ENCODE results near the gene FHL1. TPM values are rescaled to one million over a fixed set of nuclear protein-coding genes. Genes with fewer than 3 reads are reported as not detected.
"Not testable (repeated sequence)": the region's sequence is repeated elsewhere in the genome, so short reads cannot be mapped to it uniquely, and the experiment has no call there.

The FHL1 gene
- total RNA-seq (2014; rRNA removed; shearing (Covaris generic); ENCODE audit: low replicate concordance), result not detected in 2 replicates

DNA sequence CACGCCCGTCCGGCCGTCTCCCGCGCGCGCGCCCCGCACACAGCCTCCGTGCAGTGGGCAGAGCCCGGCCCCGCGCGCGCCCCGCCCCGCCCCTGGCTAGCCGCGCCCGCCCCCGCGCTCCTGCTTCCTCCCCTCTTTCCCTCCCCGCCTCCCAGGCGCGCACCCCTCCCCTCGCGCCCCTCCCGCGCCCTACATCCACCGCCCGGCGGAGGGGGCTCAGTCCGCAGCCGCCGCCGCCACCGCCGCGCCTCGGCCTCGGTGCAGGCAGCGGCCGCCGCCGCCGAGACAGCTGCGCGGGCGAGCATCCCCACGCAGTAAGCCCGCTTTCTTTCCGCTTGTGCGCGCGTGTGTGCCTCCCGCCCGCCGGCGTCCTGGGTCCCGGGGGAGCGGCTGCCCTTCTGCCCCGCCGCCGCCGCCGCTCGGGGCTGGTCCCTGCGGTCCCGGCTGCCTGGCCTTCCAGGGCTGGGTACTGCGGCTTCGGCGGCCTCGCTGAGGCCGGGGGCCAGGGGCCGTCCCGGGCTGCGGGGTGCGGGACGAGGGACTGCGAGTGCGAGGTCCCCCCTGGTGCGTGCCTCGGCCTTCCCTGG is at the start of gene FHL1:
TSS of gene FHL1 (plus strand) at position 219 of the 587 bp plus-strand sequence.
- Histone ChIP-seq H4K20me1 (ENCODE audit: insufficient read depth, low read depth, low read length) (no peaks in the 10 kb centered on the region), H3K79me2 (ENCODE audit: low read length) (no peaks in the 10 kb centered on the region), H3K9me3 (ENCODE audit: low read length) (no peaks in the 10 kb centered on the region), H3K4me1 (ENCODE audit: low read length) (no peaks in the 10 kb centered on the region), H3K27me3 (ENCODE audit: low read length) (no peaks in the 10 kb centered on the region), H3K4me2 (ENCODE audit: low read depth, low read length, poor library complexity, severe bottlenecking) (no peak within 1 kb of the TSS), H3K36me3 (ENCODE audit: insufficient read depth, low read length) (no peaks in the 10 kb centered on the region), H2AFZ (ENCODE audit: low read length) (no peak within 1 kb of the TSS), H3K9ac (ENCODE audit: low read length) (no peak within 1 kb of the TSS), H3K9me2 (replicated peaks; ENCODE audit: insufficient read depth, low read length) (no peaks in the 10 kb centered on the region), H3K4me3 (ENCODE audit: low read length) (no peak within 1 kb of the TSS), H3K27ac (ENCODE audit: low read length) (no peak within 1 kb of the TSS)
- no peak for DNase-seq

DNA sequence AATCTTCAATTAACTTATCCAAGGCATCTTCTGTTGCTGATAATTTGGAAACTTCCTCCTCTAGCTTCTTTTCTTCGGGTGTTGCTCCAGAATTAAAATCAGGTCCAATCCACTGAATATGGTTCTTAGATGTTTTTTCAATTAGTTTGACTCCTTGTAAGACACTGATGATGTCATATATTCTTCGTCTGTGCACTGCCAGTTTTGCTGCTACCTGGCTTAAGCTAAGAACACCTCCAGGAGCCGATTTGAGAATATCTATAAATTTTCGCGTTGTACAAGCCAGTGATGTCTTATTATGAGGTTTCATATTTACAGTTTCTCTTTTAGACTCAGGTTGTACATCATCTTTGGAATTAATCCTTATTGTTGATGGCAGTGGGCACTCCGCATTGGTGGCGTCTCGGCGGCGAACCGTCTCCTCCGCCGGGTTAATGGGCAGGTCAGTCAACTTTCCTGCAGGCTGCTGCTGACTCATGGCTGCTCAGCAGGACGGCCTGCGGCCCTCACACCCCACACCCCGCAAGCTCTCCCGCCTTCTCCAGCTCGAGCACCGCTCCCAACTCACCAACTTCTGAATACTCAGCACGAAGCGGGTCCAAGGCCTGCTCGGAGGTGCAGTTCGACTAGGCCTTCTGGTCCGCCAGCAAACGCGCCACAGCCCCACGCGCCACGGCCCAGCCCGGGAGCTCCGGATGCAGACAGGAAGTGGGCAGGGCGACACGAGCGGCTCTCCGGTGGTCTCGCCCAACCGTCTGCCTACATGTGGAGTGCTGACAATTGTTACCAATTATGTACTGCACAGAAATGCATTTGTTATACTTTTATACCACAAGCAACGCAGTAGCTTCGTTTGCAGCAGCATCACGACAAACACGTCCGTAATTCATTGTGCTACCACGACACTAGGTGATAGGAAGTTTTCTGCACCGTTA is 49.2 kb upstream of the FHL1 start:
- no peaks in the 10 kb centered on the region for H4K20me1 ChIP-seq (ENCODE audit: insufficient read depth, low read depth, low read length)
- DNase-seq, result no peak
- H3K79me2 ChIP-seq (ENCODE audit: low read length), result no peaks in the 10 kb centered on the region
- no peak overlapping the region for H2AFZ ChIP-seq (ENCODE audit: low read length)
- no peaks in the 10 kb centered on the region for H3K27me3 ChIP-seq (ENCODE audit: low read length)
- H3K27ac ChIP-seq (ENCODE audit: low read length), result no peak overlapping the region
- H3K9me3 ChIP-seq (ENCODE audit: low read length), result no peaks in the 10 kb centered on the region
- no peak overlapping the region for H3K4me3 ChIP-seq (ENCODE audit: low read length)
- no peaks in the 10 kb centered on the region for H3K9me2 ChIP-seq (replicated peaks; ENCODE audit: insufficient read depth, low read length)
- no peaks in the 10 kb centered on the region for H3K36me3 ChIP-seq (ENCODE audit: insufficient read depth, low read length)
- no peak overlapping the region for H3K4me2 ChIP-seq (ENCODE audit: low read depth, low read length, poor library complexity, severe bottlenecking)
- no peaks in the 10 kb centered on the region for H3K4me1 ChIP-seq (ENCODE audit: low read length)
- no peak overlapping the region for H3K9ac ChIP-seq (ENCODE audit: low read length)

DNA sequence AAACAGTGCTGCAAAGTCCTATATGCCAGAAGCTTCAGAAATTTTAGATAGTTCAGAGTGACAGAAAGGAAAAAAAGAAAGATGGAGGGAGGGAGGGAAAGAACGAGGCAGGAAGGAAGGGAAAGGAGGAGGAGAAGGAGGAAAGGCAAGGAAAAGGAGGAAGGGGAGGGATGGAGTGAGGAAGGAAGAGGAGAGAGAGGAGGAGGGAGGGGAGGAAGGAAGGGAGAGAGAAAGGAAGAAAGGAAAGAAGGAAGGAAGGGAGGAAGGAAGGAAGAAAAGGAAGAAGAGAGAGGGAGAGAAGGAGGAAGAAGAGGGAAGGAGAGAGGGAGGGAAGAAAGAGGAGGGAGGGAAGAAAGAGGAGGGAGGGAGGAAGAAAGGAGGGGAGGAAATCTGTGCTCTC is 42.4 kb upstream of the FHL1 start:
- no peak overlapping the region for H3K9ac ChIP-seq (ENCODE audit: low read length)
- H4K20me1 ChIP-seq (ENCODE audit: insufficient read depth, low read depth, low read length), result no peaks in the 10 kb centered on the region

DNA sequence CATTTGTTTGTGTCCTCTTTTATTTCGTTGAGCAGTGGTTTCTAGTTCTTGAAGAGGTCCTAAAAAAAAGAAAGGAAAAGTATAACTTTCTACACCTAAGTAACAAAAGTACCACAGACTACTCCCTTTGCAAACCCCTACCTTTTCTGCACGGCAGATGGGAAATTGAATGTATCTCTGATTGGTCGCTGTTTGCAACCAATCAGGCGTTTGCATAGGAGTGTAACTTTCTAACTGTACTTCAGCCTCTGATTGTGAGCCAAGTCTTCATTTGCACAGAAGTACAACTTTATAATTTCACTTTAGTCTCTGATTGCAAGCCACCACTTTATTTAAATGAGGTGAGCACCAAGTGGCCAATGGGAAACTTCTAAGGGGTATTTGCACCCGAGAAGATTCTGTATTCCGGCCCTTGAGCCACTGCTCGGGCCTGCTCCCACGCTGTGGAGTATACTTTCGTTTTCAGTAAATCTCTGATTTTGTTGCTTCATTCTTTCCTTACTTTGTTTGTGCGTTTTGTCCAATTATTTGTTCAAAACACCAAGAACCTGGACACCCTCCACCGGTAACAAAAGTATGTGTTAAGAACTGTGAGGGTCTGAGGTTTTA is 40.3 kb upstream of the FHL1 start:
- H3K36me3 ChIP-seq (ENCODE audit: insufficient read depth, low read length), result no peaks in the 10 kb centered on the region
- H2AFZ ChIP-seq (ENCODE audit: low read length), result no peak overlapping the region
- no peaks in the 10 kb centered on the region for H3K9me2 ChIP-seq (replicated peaks; ENCODE audit: insufficient read depth, low read length)
- no peak overlapping the region for H3K4me3 ChIP-seq (ENCODE audit: low read length)
- H4K20me1 ChIP-seq (ENCODE audit: insufficient read depth, low read depth, low read length), result no peaks in the 10 kb centered on the region
- no peaks in the 10 kb centered on the region for H3K79me2 ChIP-seq (ENCODE audit: low read length)
- no peaks in the 10 kb centered on the region for H3K4me1 ChIP-seq (ENCODE audit: low read length)
- no peak overlapping the region for H3K27ac ChIP-seq (ENCODE audit: low read length)
- H3K4me2 ChIP-seq (ENCODE audit: low read depth, low read length, poor library complexity, severe bottlenecking), result no peak overlapping the region
- no peak for DNase-seq
- no peaks in the 10 kb centered on the region for H3K9me3 ChIP-seq (ENCODE audit: low read length)
- no peak overlapping the region for H3K9ac ChIP-seq (ENCODE audit: low read length)
- no peaks in the 10 kb centered on the region for H3K27me3 ChIP-seq (ENCODE audit: low read length)

More for the DNA sequence above, 42.4 kb upstream of the FHL1 start:
- no peaks in the 10 kb centered on the region for H3K9me2 ChIP-seq (replicated peaks; ENCODE audit: insufficient read depth, low read length)
- H3K4me2 ChIP-seq (ENCODE audit: low read depth, low read length, poor library complexity, severe bottlenecking), result no peak overlapping the region
- no peak for DNase-seq
- no peak overlapping the region for H3K4me3 ChIP-seq (ENCODE audit: low read length)
- no peak overlapping the region for H2AFZ ChIP-seq (ENCODE audit: low read length)
- no peak overlapping the region for H3K27ac ChIP-seq (ENCODE audit: low read length)
- no peaks in the 10 kb centered on the region for H3K9me3 ChIP-seq (ENCODE audit: low read length)
- no peaks in the 10 kb centered on the region for H3K4me1 ChIP-seq (ENCODE audit: low read length)
- no peaks in the 10 kb centered on the region for H3K79me2 ChIP-seq (ENCODE audit: low read length)
- H3K36me3 ChIP-seq (ENCODE audit: insufficient read depth, low read length), result no peaks in the 10 kb centered on the region
- H3K27me3 ChIP-seq (ENCODE audit: low read length), result no peaks in the 10 kb centered on the region

DNA sequence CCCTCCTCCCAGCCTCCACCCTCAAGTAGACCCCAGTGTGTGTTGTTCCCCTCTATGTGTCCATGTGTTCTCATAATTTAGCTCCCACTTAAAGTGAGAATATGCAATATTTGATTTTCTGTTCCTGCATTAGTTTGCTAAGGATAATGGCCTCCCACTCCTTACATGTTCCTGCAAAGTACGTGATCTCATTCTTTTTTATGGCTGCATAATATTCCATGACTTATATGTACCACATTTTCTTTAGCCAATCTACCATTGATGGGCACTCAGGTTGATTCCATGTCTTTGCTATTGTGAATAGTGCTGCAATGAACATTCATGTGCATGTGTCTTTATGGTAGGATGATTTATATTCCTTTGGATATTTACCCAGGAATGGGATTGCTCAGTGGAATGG is 38.4 kb upstream of the FHL1 start:
- not testable (repeated sequence) for H2AFZ ChIP-seq (ENCODE audit: low read length); H3K9me3 ChIP-seq (ENCODE audit: low read length); H3K79me2 ChIP-seq (ENCODE audit: low read length); H3K4me3 ChIP-seq (ENCODE audit: low read length); H3K27me3 ChIP-seq (ENCODE audit: low read length); H3K4me1 ChIP-seq (ENCODE audit: low read length); H3K4me2 ChIP-seq (ENCODE audit: low read depth, low read length, poor library complexity, severe bottlenecking); H3K27ac ChIP-seq (ENCODE audit: low read length); H3K9me2 ChIP-seq (replicated peaks; ENCODE audit: insufficient read depth, low read length); DNase-seq; H3K9ac ChIP-seq (ENCODE audit: low read length); H4K20me1 ChIP-seq (ENCODE audit: insufficient read depth, low read depth, low read length); H3K36me3 ChIP-seq (ENCODE audit: insufficient read depth, low read length)

DNA sequence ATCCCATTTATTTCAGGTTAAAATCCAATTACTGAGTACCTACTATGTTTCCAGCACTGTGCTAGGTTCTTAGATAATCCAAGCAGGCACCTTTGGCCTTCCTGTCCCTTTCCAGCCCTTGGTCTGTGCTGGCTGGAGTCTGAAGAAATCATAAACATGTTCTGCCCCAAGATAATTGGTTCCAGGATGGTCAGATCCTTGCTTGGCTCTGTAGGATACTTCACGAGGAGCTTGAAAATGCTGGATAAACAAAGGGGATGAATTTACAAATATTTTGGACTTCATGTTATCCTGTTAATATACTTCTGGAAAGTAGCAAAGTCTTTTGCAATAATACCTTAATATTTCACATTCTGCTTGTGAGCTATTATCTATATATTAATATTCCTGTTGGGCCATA is 35.0 kb upstream of the FHL1 start:
- no peak overlapping the region for H3K4me2 ChIP-seq (ENCODE audit: low read depth, low read length, poor library complexity, severe bottlenecking)
- H3K4me3 ChIP-seq (ENCODE audit: low read length), result no peak overlapping the region
- no peaks in the 10 kb centered on the region for H3K9me2 ChIP-seq (replicated peaks; ENCODE audit: insufficient read depth, low read length)
- H3K79me2 ChIP-seq (ENCODE audit: low read length), result no peaks in the 10 kb centered on the region
- H3K4me1 ChIP-seq (ENCODE audit: low read length), result no peaks in the 10 kb centered on the region
- H2AFZ ChIP-seq (ENCODE audit: low read length), result no peak overlapping the region
- no peaks in the 10 kb centered on the region for H3K9me3 ChIP-seq (ENCODE audit: low read length)
- no peaks in the 10 kb centered on the region for H3K27me3 ChIP-seq (ENCODE audit: low read length)
- no peak overlapping the region for H3K9ac ChIP-seq (ENCODE audit: low read length)
- DNase-seq, result no peak
- no peaks in the 10 kb centered on the region for H4K20me1 ChIP-seq (ENCODE audit: insufficient read depth, low read depth, low read length)
- no peaks in the 10 kb centered on the region for H3K36me3 ChIP-seq (ENCODE audit: insufficient read depth, low read length)
- H3K27ac ChIP-seq (ENCODE audit: low read length), result no peak overlapping the region

DNA sequence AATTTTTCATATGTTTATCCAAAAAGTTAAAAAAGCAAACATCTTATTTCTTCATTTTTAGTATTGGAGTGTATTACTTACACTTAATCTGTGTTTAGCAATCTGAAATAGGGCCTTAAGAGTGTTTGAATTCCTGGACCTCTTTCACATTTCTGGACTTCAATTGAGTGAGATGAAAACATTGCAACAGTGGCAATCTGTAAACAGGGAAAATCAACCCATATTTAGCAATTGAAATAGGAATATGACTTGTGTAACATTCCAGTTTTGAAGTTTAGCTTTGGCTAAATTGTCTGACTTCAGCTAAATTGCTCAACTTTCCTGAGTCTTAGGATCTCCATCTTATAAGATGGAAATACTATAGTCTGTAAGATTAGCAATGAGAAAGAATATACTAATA is 34.6 kb upstream of the FHL1 start:
- DNase-seq, result no peak
- H3K4me2 ChIP-seq (ENCODE audit: low read depth, low read length, poor library complexity, severe bottlenecking), result no peak overlapping the region
- H2AFZ ChIP-seq (ENCODE audit: low read length), result no peak overlapping the region
- H3K4me3 ChIP-seq (ENCODE audit: low read length), result no peak overlapping the region
- H3K27ac ChIP-seq (ENCODE audit: low read length), result no peak overlapping the region
- H3K4me1 ChIP-seq (ENCODE audit: low read length), result no peaks in the 10 kb centered on the region
- no peaks in the 10 kb centered on the region for H3K9me3 ChIP-seq (ENCODE audit: low read length)
- no peaks in the 10 kb centered on the region for H3K36me3 ChIP-seq (ENCODE audit: insufficient read depth, low read length)
- H3K27me3 ChIP-seq (ENCODE audit: low read length), result no peaks in the 10 kb centered on the region
- no peaks in the 10 kb centered on the region for H3K9me2 ChIP-seq (replicated peaks; ENCODE audit: insufficient read depth, low read length)
- no peaks in the 10 kb centered on the region for H4K20me1 ChIP-seq (ENCODE audit: insufficient read depth, low read depth, low read length)
- no peak overlapping the region for H3K9ac ChIP-seq (ENCODE audit: low read length)
- H3K79me2 ChIP-seq (ENCODE audit: low read length), result no peaks in the 10 kb centered on the region

DNA sequence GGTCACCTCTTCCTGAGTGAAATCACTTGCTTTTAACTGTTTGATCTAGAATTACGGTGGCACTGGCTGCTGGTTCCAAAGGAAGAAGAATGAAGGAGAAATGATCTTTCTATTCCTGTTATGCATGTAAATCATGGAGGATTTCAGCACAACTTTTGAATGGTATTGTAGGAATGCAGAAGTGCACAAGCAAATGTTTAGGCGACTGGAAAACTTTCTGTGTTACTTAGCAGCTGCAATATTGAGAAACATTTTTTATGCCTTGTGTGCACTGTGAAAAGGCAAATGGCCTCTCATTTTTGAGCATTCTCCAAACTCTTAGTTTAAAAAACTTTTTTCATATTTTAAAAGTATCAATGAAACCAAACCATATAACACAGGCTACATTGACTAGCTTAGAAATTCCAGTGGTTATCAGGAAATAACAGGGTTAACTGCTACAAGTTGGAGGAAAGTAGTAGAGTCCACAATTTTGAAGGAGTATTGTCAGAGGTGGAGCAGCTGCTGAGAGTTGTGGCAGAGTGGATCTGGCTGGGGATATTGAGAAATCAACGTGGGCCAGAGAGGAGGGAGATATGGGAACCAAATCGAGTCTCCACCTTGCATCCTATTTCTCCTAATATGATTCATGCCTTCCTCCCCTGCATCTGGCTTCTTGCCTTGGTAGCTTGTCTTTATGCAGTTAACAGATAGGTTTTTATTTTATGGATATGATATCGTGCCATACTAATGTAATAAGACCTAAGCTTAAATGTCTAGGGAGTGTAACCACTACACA is 32.0 kb upstream of the FHL1 start:
- H4K20me1 ChIP-seq (ENCODE audit: insufficient read depth, low read depth, low read length), result no peaks in the 10 kb centered on the region
- no peak overlapping the region for H3K9ac ChIP-seq (ENCODE audit: low read length)
- no peak overlapping the region for H3K27ac ChIP-seq (ENCODE audit: low read length)
- H3K27me3 ChIP-seq (ENCODE audit: low read length), result no peaks in the 10 kb centered on the region
- no peaks in the 10 kb centered on the region for H3K9me2 ChIP-seq (replicated peaks; ENCODE audit: insufficient read depth, low read length)
- H3K4me1 ChIP-seq (ENCODE audit: low read length), result no peaks in the 10 kb centered on the region
- no peaks in the 10 kb centered on the region for H3K36me3 ChIP-seq (ENCODE audit: insufficient read depth, low read length)
- H3K4me2 ChIP-seq (ENCODE audit: low read depth, low read length, poor library complexity, severe bottlenecking), result no peak overlapping the region
- no peaks in the 10 kb centered on the region for H3K9me3 ChIP-seq (ENCODE audit: low read length)
- no peaks in the 10 kb centered on the region for H3K79me2 ChIP-seq (ENCODE audit: low read length)
- DNase-seq, result no peak
- H3K4me3 ChIP-seq (ENCODE audit: low read length), result no peak overlapping the region
- no peak overlapping the region for H2AFZ ChIP-seq (ENCODE audit: low read length)
